GM19438 (cell line): Measurements from ENCODE around the gene STRADB.
"Not testable (repeated sequence)": the region's sequence is repeated elsewhere in the genome, so short reads cannot be mapped to it uniquely, and the experiment has no call there.

Source experiments
- ATAC-seq: cut with Tn5 transposase; IDR thresholded peaks from one replicate; pipeline ENCODE4 v1.9.1; 2021; ENCODE audit warnings: low read depth; ENCODE audit not compliant: unreplicated experiment

The STRADB gene

GRCh38 chr2:201429835-201430234 lies 21.7 kb upstream of the STRADB start:
- ATAC-seq = not testable (repeated sequence)

- ATAC-seq = not testable (repeated sequence)
These were observed 21.2 kb upstream of the STRADB start for GRCh38 chr2:201430322-201430721.

GRCh38 chr2:201430839-201431238 lies 20.7 kb upstream of the STRADB start:
- no peak for ATAC-seq

GRCh38 chr2:201432038-201432620 lies 19.4 kb upstream of the STRADB start:
- no peak for ATAC-seq

GRCh38 chr2:201432621-201433393 lies 18.7 kb upstream of the STRADB start:
- ATAC-seq = no peak

- ATAC-seq = no peak
These were observed 18.0 kb upstream of the STRADB start for GRCh38 chr2:201433394-201433995.

GRCh38 chr2:201436141-201436540 lies 15.4 kb upstream of the STRADB start:
- no peak for ATAC-seq

- not testable (repeated sequence) for ATAC-seq
These were observed 12.1 kb upstream of the STRADB start for GRCh38 chr2:201439336-201439922.

- no peak for ATAC-seq
These were observed 11.4 kb upstream of the STRADB start for GRCh38 chr2:201440182-201440581.

- no peak for ATAC-seq
These were observed 10.1 kb upstream of the STRADB start for GRCh38 chr2:201441409-201441808.

GRCh38 chr2:201444746-201445465 lies 6.6 kb upstream of the STRADB start:
- no peak for ATAC-seq

- no peak for ATAC-seq
These were observed 4.5 kb upstream of the STRADB start for GRCh38 chr2:201447086-201447485.

GRCh38 chr2:201448061-201448460 lies 3.5 kb upstream of the STRADB start:
- no peak for ATAC-seq

GRCh38 chr2:201448701-201449100 lies 2.8 kb upstream of the STRADB start:
- no peak for ATAC-seq

- peak; percentile 21 for ATAC-seq
These were observed 617 bp upstream of the STRADB start for GRCh38 chr2:201450954-201451291.

GRCh38 chr2:201452058-201452921 lies 750 bp downstream of the STRADB start:
- no peak for ATAC-seq

- ATAC-seq = no peak
These were observed 1.5 kb downstream of the STRADB start for GRCh38 chr2:201452922-201453643.

- ATAC-seq = no peak
These were observed 6.8 kb downstream of the STRADB start for GRCh38 chr2:201458381-201458780.

- ATAC-seq = no peak
These were observed 9.0 kb downstream of the STRADB start for GRCh38 chr2:201460532-201460931.
